ENCODE data around the gene IRF1. TPM values are rescaled to one million over a fixed set of nuclear protein-coding genes. Genes with fewer than 3 reads are reported as not detected.

Gene IRF1
- total RNA-seq, 1 experiment from 2014 or later = 30.1 TPM

GRCh38 chr5:132445640-132445923 is 45.0 kb downstream of the IRF1 start:
- TF ChIP-seq REST (IDR thresholded peaks at IDR 0.05; ENCODE audit: low read depth) (no peak), SRF (IDR thresholded peaks at IDR 0.05; ENCODE audit: low read depth) (no peak), EZH2phosphoT487 (IDR thresholded peaks at IDR 0.05; ENCODE audit: borderline replicate concordance) (no peak), JUND (IDR thresholded peaks at IDR 0.05) (no peak), FOSL1 (IDR thresholded peaks at IDR 0.05; ENCODE audit: low read depth) (no peak), EGR1 (IDR thresholded peaks at IDR 0.05; ENCODE audit: low read depth) (no peak), ZFX (IDR thresholded peaks at IDR 0.05) (no peak), TCF7L2 (IDR thresholded peaks at IDR 0.05; ENCODE audit: borderline replicate concordance, extremely low read depth, insufficient read depth, insufficient read length) (no peak), SIN3A (IDR thresholded peaks at IDR 0.05; ENCODE audit: low read depth) (no peak), CEBPB (IDR thresholded peaks at IDR 0.05; ENCODE audit: low read depth) (no peak), ZNF274 (IDR thresholded peaks at IDR 0.05; ENCODE audit: low read depth, low read length) (no peak), EZH2 (IDR thresholded peaks at IDR 0.05) (no peak), POLR2A (IDR thresholded peaks at IDR 0.05; ENCODE audit: borderline replicate concordance, extremely low read depth, insufficient read depth, insufficient read length) (no peak), CBX3 (IDR thresholded peaks at IDR 0.05; ENCODE audit: low read depth) (no peak), YY1 (IDR thresholded peaks at IDR 0.05; ENCODE audit: extremely low read depth, insufficient replicate concordance, low read depth, low read length) (no peak), MAX (IDR thresholded peaks at IDR 0.05) (no peak), POLR2AphosphoS5 (IDR thresholded peaks at IDR 0.05; ENCODE audit: low read depth, low read length) (no peak)
- TF ChIP-seq, protein P1, sequence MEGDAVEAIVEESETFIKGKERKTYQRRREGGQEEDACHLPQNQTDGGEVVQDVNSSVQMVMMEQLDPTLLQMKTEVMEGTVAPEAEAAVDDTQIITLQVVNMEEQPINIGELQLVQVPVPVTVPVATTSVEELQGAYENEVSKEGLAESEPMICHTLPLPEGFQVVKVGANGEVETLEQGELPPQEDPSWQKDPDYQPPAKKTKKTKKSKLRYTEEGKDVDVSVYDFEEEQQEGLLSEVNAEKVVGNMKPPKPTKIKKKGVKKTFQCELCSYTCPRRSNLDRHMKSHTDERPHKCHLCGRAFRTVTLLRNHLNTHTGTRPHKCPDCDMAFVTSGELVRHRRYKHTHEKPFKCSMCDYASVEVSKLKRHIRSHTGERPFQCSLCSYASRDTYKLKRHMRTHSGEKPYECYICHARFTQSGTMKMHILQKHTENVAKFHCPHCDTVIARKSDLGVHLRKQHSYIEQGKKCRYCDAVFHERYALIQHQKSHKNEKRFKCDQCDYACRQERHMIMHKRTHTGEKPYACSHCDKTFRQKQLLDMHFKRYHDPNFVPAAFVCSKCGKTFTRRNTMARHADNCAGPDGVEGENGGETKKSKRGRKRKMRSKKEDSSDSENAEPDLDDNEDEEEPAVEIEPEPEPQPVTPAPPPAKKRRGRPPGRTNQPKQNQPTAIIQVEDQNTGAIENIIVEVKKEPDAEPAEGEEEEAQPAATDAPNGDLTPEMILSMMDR (IDR thresholded peaks at IDR 0.05 in 2 of 3, conservative IDR thresholded peaks at IDR 0.05 in 1 of 3; ENCODE audit: borderline replicate concordance in 1 of 3, insufficient read depth in 1 of 3, low read depth in 2 of 3, low read length in 2 of 3) = no peak
- TF ChIP-seq, protein P2, sequence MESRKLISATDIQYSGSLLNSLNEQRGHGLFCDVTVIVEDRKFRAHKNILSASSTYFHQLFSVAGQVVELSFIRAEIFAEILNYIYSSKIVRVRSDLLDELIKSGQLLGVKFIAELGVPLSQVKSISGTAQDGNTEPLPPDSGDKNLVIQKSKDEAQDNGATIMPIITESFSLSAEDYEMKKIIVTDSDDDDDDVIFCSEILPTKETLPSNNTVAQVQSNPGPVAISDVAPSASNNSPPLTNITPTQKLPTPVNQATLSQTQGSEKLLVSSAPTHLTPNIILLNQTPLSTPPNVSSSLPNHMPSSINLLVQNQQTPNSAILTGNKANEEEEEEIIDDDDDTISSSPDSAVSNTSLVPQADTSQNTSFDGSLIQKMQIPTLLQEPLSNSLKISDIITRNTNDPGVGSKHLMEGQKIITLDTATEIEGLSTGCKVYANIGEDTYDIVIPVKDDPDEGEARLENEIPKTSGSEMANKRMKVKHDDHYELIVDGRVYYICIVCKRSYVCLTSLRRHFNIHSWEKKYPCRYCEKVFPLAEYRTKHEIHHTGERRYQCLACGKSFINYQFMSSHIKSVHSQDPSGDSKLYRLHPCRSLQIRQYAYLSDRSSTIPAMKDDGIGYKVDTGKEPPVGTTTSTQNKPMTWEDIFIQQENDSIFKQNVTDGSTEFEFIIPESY (IDR thresholded peaks at IDR 0.05; ENCODE audit: extremely low read depth, insufficient replicate concordance, low read length) = no peak
- TF ChIP-seq, protein P3, sequence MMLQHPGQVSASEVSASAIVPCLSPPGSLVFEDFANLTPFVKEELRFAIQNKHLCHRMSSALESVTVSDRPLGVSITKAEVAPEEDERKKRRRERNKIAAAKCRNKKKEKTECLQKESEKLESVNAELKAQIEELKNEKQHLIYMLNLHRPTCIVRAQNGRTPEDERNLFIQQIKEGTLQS (IDR thresholded peaks at IDR 0.05) = no peak
- intact Hi-C loops (cut with micrococcal nuclease) = no loop called here
- H3K9ac ChIP-seq (ENCODE audit: low read length) = peak overlapping the region; percentile 43
- H3K79me2 ChIP-seq (ENCODE audit: insufficient read depth, low read length) = no peaks in the 10 kb centered on the region
- no peaks in the 10 kb centered on the region for H4K20me1 ChIP-seq (ENCODE audit: insufficient read depth)
- H3K36me3 ChIP-seq (ENCODE audit: control insufficient read depth in 1 of 2, insufficient read depth in 2 of 2, low read length in 2 of 2) = no peaks in the 10 kb centered on the region
- peak; percentile 59 for ATAC-seq
- no peak overlapping the region; a peak in 1 of 4 replicates for H3K4me3 ChIP-seq (replicated peaks in 1 of 2; ENCODE audit: low read depth in 1 of 2, low read length in 2 of 2)
- H3K4me1 ChIP-seq (ENCODE audit: control insufficient read depth in 1 of 2, insufficient read depth in 2 of 2, low read length in 2 of 2) = peaks cover 12 to 49% of the 10 kb centered on the region in 2 experiments
- ChIA-PET RAD21 (ENCODE audit: low non-redundant PET in 1 of 2, low total read pairs in 2 of 2, uncharacterized antibody in 2 of 2, unreplicated experiment in 2 of 2) (no interaction called here), POLR2A (no interaction called here), CTCF (no interaction called here)
- H3K9me3 ChIP-seq (ENCODE audit: control insufficient read depth in 1 of 2, insufficient read depth in 1 of 2, low read depth in 1 of 2, low read length in 2 of 2) = no peaks in the 10 kb centered on the region
- H3K9me2 ChIP-seq (ENCODE audit: insufficient read depth) = no peaks in the 10 kb centered on the region
- no TSS peak for BruUV-seq (replicated peaks)
- no peak for DNase-seq (ENCODE audit: low read depth, low spot score)
- H2AFZ ChIP-seq (ENCODE audit: low read depth, low read length, poor library complexity, severe bottlenecking) = no peak overlapping the region
- H3K27ac ChIP-seq (ENCODE audit: low read depth, low read length) = 0 out of 2 replicates have a peak overlapping the region, but pooled peaks have one; percentile 4
- no peaks in the 10 kb centered on the region for H3K27me3 ChIP-seq (ENCODE audit: insufficient read depth, low read length)
- H3K4me2 ChIP-seq (ENCODE audit: low read length) = peak overlapping the region; percentile 60

All from HCT116 (cell line).